Activated naive CD4-positive, alpha-beta T cell treated with anti-CD3 and anti-CD28 coated beads, Interleukin-2, amount 50 U/mL, for 72 hours (primary cell): ENCODE data around the gene SMPD4. TPM values are rescaled to one million over a fixed set of nuclear protein-coding genes. Genes with fewer than 3 reads are reported as not detected.
"Not testable (repeated sequence)": the region's sequence is repeated elsewhere in the genome, so short reads cannot be mapped to it uniquely, and the experiment has no call there.

ENCODE experiments used
- ATAC-seq, 2 donors: fragments of 150-1000 bp; cut with Tn5 transposase; 2 replicates each; pipeline ENCODE4 v1.10.0; 2021; ENCODE audit warnings: mild to moderate bottlenecking in 2 of 2, moderate library complexity in 2 of 2
- DNase-seq, 2 donors: peaks; one replicate each; pipeline ENCODE4 v3.0.0; 2021 to 2022; ENCODE audit warnings: low spot score in 2 of 2
- H3K27ac Mint-ChIP-seq, 2 donors: one replicate each; pipeline ENCODE4 v1.8.0; 2022; ENCODE audit warnings: mild to moderate bottlenecking in 2 of 2, mixed read lengths in 2 of 2
- H3K36me3 Mint-ChIP-seq, 2 donors: one replicate each; pipeline ENCODE4 v1.8.0; 2022; ENCODE audit warnings: mixed read lengths in 2 of 2
- H3K9me3 Mint-ChIP-seq, 2 donors: one replicate each; pipeline ENCODE4 v1.8.0; 2022; ENCODE audit warnings: mixed read lengths in 2 of 2
- total RNA-seq, 2 donors: library from RNA; stranded (reverse); gene quantifications; one replicate each; pipeline ENCODE4 v1.2.3, GENCODE V29; 2022

SMPD4 gene
- total RNA-seq, 2 donors from 2014 or later = 80.4 to 91.7 TPM

GRCh38 chr2:130169163-130169562 is 12.2 kb downstream of the SMPD4 start:
- DNase-seq, H3K9me3 Mint-ChIP-seq: not testable (repeated sequence)
- Mint-ChIP-seq H3K36me3 (peaks cover 18 to 27% of the 10 kb centered on the region in 2 donors), H3K27ac (peak overlapping the region in 1 of 2 donors; percentile 53)
- peak; percentile 76 to 97 for ATAC-seq

DNA sequence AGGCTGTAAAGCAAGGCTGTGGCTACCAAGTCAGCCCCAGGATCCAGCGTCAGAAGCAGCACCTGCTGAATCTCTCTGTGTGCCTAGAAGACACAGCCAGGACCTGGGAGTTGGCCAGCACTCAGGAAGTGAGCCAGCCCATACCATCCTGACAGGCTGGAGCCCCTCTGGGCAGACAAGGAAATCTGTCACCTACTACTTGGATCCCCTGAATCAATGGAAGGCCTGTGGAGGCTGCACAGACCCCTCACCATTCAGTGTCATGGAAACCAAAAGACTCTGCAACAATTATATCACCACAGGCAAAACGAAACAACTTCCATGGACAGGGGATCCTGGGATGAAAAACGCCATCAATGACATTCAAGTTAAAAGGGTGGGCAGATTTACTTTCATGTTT is 14.8 kb downstream of the SMPD4 start:
- not testable (repeated sequence) for DNase-seq, ATAC-seq, H3K9me3 Mint-ChIP-seq
- H3K36me3 Mint-ChIP-seq = peaks cover 19 to 29% of the 10 kb centered on the region in 2 donors
- H3K27ac Mint-ChIP-seq = peak overlapping the region in 1 of 2 donors; percentile 54

DNA sequence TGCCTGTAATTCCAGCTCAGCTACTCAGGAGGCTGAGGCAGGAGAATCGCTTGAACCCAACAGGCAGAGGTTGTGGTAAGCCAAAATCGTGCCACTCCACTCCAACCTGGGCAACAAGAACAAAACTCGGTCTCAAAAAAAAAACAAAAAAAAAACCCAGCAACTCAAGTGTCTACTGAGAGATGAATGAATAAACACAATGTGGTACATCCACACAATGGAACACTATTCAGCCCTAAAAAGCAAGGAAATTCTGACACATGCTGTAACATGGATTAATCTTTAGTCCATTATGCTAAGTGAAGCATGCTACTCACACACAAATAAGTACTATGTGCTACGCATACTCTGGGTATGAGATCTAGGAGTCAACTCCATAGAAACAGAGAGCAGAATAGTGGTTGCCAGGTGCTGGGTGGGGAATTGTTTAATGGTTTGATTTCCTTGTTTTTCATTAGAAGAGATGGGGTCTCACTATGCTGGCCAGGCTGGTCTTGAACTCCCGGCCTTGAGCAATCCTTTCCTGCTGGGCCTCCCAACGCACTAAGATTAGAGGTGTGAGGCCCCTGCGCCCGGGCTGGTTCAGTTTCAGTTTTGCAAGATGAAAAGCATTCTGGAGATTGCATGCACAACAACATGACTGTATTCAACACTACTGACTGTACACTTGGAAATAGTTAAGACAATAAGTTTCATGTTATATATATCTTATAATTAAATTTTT is 15.9 kb downstream of the SMPD4 start:
- Mint-ChIP-seq H3K36me3 (peaks cover 19 to 29% of the 10 kb centered on the region in 2 donors), H3K27ac (no peak overlapping the region), H3K9me3 (no peaks in the 10 kb centered on the region)
- DNase-seq = no peak
- no peak for ATAC-seq

GRCh38 chr2:130162968-130163367 is 18.4 kb downstream of the SMPD4 start:
- no peak for ATAC-seq
- H3K36me3 Mint-ChIP-seq = peaks cover 14 to 24% of the 10 kb centered on the region in 2 donors

DNA sequence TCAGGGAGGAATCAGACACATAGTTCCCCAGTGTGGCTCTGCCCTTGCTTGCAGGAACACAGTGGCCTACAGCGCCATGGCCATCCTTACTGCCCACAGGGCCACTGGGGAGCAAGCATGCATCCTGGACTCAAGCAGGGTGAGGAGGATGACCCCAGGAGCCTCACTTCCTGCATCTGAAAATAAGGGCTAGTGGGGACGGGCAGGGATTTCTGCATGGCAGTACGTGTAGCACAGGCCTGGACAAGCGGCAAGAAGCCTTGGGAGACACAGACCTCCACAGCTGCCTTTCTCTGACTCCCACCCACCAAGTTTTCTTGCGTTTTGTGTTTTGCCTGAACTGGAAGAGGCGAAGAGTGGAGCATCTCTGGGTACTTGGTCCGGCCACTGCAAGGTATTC is 18.9 kb downstream of the SMPD4 start:
- not testable (repeated sequence) for DNase-seq, H3K27ac Mint-ChIP-seq, H3K9me3 Mint-ChIP-seq, ATAC-seq
- peaks cover 9 to 19% of the 10 kb centered on the region in 2 donors for H3K36me3 Mint-ChIP-seq

More at GRCh38 chr2:130162968-130163367, 18.4 kb downstream of the SMPD4 start:
- DNase-seq = no peak
- no peaks in the 10 kb centered on the region for H3K9me3 Mint-ChIP-seq
- H3K27ac Mint-ChIP-seq = no peak overlapping the region

DNA sequence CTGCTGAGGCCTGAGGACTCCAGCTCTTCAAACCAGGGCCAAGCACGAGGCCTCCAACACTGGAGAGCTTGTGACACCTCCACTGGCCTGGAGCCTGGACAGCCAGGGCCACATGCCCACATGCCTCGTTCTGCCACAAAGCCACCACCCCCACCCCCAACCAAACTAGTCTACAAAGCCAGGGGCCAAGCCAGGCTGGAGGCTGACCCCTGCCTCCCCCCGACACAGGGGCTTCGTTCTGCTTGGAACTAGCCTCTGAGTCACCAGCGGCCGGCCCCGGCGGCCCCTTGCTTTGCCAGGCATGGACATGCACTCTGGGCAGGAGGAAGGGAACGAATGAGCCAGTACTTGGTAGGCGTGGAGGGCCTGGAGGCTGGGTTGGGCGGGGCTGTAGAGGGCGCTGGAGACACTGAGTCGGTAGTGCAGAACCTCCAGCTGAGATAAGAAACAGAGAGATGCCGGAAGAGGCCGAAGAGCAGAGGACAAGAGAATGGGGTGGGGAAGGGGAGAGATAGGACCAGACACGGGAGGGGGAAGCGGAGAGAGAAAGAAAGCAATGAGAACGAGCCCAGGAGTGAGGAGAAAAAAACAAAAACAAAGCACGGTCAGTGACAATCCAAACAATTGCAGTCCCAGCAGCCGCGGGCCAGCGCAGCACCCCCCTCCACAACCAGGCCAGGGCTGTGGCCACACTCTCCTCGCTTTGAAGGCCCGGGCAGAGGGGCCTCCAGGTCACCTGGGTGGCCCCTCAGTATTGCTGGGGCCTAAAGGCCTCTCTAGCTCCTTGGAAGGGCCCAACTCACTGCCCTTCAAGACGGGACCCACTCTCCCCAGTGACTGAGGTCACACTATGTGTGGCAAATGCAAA is 20.3 kb downstream of the SMPD4 start:
- ATAC-seq, H3K27ac Mint-ChIP-seq, DNase-seq, H3K9me3 Mint-ChIP-seq: not testable (repeated sequence)
- H3K36me3 Mint-ChIP-seq = peaks cover 6 to 14% of the 10 kb centered on the region in 2 donors

DNA sequence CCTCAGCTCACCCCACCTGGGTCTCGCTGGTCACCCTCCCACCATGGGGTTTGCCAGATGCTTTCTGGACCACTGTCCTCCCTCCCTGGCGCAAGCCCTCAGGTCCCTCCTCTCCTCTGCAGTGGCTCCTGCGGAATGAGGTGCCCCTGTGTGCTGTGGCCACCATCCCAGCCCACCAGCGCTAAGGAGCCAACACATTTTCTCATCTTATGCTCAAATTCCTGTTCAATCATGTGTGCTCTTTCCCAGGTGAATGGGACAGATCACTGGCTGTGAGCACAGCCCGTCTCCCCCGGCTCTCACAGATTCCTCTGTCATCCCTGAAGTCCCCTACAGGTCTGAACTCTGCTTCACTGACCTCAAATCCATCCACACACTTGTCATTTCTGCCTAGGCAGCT is 21.3 kb downstream of the SMPD4 start:
- DNase-seq (no peak), ATAC-seq (no peak)
- H3K9me3 Mint-ChIP-seq = no peaks in the 10 kb centered on the region
- peak overlapping the region in 1 of 2 donors; percentile 79 for H3K27ac Mint-ChIP-seq
- H3K36me3 Mint-ChIP-seq = peaks cover 6 to 14% of the 10 kb centered on the region in 2 donors

GRCh38 chr2:130159376-130159775 is 22.0 kb downstream of the SMPD4 start:
- H3K9me3 Mint-ChIP-seq = not testable (repeated sequence)

DNA sequence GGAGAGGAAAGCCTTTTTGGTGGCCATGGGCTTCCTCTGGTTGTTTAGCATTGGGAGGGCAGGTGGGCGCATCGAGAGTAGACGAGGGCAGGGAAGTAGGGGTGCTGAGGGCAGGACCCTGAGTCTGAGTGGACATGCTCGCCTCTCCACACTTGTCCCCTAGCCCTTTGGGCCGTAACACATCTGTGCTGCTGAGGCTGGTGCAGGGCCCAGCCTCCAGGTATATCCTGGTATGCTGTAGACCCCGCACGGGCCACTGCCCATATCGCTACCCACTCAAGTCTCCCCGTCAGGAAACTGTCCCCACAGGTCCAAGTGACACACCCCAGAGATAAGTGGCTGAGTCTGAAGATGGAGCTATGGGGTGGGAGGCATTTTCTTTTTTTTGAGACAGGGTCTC is 22.8 kb downstream of the SMPD4 start:
- Mint-ChIP-seq H3K36me3 (peaks cover 0 to 2% of the 10 kb centered on the region in 2 donors), H3K27ac (peak overlapping the region in 1 of 2 donors; percentile 23), H3K9me3 (no peaks in the 10 kb centered on the region)
- no peak for ATAC-seq
- DNase-seq = no peak

More at GRCh38 chr2:130159376-130159775, 22.0 kb downstream of the SMPD4 start:
- not testable (repeated sequence) for DNase-seq, ATAC-seq, H3K36me3 Mint-ChIP-seq, H3K27ac Mint-ChIP-seq

DNA sequence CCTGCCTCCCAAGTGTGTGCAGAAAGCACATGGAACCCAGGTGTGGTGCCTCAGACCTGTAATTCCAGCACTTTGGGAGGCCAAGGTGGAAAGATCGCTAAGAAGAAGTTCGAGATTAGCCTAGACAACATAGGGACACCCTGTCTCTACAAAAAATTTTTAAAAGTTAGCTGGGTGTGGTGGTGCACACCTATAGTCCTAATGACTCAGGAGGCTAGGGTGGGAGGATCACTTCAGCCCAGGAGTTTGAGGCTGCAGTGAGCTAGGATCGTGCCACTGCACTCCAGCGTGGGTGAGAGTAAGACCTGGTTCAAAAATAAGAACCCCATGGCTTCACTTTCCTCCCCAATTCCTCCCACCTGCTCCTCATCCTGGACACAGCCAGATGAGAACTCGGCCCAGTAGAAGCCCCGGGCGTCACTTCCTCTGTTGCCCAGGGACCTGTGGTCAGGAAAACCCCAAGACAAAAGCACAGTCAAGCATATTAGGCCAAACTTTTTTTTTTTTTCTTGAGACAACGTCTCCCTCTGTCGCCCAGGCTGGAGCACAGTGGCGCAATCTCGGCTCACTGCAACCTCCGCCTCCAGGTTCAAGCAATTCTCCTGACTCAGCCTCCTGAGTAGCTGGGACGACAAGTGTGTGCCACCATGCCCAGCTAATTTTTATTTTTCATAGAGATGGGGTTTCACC is 23.4 kb downstream of the SMPD4 start:
- H3K9me3 Mint-ChIP-seq, H3K36me3 Mint-ChIP-seq, DNase-seq: not testable (repeated sequence)
- peak overlapping the region; percentile 23 to 60 for H3K27ac Mint-ChIP-seq
- peak in 1 of 2 donors; percentile 59 for ATAC-seq

DNA sequence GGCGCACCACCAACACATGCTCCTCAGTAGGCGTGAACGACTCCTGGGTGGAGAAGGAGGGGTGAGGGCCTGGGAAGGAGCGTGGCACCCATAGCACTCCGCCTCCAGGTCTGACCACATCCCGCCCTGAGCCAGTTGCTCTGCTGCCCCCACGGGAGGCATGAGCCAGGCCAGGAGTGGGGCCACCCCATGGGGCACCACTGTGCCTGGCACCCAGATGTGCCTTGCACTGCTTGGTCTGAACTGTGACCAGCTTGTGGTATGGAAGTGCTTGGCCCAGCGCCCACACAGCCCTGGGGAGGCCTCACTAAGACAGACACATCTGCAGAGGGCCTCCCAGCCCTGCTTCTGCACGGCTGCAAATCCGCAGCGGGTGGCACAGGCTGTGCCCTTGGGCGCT is 24.0 kb downstream of the SMPD4 start:
- not testable (repeated sequence) for H3K27ac Mint-ChIP-seq, ATAC-seq, H3K36me3 Mint-ChIP-seq, DNase-seq, H3K9me3 Mint-ChIP-seq

- H3K27ac Mint-ChIP-seq = peak overlapping the region in 1 of 2 donors; percentile 48
- DNase-seq (no peak), ATAC-seq (no peak)
- H3K36me3 Mint-ChIP-seq = no peaks in the 10 kb centered on the region
- H3K9me3 Mint-ChIP-seq = no peaks in the 10 kb centered on the region
Measured at GRCh38 chr2:130156624-130157004, 24.8 kb downstream of the SMPD4 start.

DNA sequence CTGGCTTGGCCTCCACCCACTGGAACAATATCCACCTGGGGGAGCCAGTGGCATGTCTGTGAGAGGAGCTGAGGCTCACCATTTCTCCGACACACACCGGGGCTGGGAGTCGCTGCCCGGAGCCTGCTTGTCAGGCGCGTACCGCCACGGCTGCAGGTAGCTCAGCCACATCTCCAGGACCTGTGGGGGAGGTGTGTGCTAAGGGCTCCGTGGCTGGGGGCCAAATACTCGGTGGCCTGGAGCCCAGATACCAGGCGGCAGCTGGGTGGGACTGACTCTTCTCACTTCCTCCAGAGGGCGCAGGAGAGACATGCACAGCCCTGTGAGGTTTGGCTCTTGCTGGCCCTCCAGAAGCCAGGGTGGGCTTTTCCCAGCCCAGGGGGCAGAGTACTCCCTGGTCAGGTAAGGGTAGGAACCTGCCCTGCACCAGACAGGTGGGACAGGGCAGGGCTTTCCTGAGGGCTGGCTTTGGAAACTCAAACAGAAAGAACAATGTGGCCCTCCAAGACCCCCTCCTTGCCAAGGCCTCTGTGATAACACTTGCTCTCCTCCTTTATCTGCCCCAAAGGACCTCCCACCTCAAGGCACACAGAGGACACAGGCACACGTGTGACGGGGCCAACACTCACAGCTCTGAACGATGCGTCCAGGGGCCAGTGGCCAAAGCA is 25.3 kb downstream of the SMPD4 start:
- not testable (repeated sequence) for DNase-seq, H3K9me3 Mint-ChIP-seq, H3K36me3 Mint-ChIP-seq
- peak overlapping the region in 1 of 2 donors; percentile 48 for H3K27ac Mint-ChIP-seq
- ATAC-seq = peak in 1 of 2 donors; percentile 10

GRCh38 chr2:130154773-130155765 is 26.3 kb downstream of the SMPD4 start:
- no peak for DNase-seq
- Mint-ChIP-seq H3K9me3 (no peaks in the 10 kb centered on the region), H3K36me3 (no peaks in the 10 kb centered on the region), H3K27ac (peak overlapping the region in 1 of 2 donors; percentile 72)
- ATAC-seq = no peak

DNA sequence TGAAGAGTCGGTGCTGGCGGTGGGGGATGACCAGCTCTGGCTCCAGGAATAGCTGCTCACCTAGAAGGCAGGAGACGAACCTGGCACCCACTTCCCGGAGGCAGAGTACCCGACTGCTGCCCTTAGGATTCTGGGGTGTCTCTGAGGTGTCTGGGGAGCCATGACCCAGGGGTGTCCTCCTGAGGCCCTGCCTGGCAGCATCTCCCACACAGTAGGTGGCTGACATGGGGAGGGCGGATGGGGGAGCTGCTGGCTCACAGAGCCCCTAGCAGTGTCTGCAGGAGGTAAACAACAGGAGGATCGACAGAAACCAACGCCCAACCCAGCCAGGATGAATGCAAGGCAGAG is 27.0 kb downstream of the SMPD4 start:
- not testable (repeated sequence) for H3K9me3 Mint-ChIP-seq, ATAC-seq, DNase-seq, H3K27ac Mint-ChIP-seq, H3K36me3 Mint-ChIP-seq
